ENCODE data around the gene KCTD15.

Gene KCTD15

GRCh38 chr19:33862981-33863380 is 66.3 kb downstream of the KCTD15 start:
- no peak for DNase-seq

DNA sequence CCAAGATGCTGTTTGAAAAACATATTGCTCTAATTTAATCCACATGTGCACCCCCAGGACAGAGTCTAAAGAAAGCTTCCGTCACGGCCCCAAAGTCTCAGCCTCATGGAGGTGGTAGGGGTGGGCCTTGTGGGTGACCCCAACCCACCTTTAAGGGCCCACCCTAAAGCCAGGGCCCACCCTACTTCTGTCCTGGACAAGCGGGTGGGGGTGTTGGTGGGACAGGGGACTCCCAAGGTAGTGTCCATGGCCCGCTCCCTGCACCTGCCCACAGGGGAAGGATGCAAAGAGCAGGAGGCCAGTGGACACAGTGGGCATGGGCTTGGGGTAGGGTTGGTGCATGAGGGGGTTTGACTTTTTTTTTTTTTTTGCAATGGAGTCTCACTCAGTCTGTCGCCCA is 66.8 kb downstream of the KCTD15 start:
- no peak for DNase-seq

DNA sequence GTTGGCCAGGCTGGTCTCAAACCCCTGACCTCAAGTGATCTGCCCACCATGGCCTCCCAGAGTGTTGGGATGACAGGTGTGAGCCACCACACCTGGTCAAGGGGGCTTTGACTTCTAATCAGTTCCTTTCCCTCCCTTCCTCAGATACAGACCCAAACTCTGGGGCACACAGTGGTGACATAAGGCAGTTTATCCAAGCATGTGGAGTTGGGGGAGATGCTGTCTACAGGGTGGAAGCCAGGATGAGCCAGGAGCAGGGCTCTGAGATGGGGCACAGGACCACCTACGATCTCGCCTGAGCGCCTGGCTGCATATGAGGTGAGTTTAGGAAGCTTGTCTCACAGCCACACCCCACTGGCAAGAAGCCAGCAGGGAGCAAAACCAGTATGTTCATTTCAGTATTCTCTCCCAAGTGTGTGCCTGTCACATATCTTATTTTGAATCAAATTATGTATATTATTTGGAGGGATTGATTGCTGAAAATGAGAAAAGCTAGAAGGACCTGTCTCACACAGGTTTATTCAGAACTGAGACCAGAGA is 67.7 kb downstream of the KCTD15 start:
- DNase-seq = no peak

- DNase-seq = no peak
These were observed 68.6 kb downstream of the KCTD15 start for GRCh38 chr19:33865306-33865705.
